ENCODE data around the gene ADSS1.

Gene ADSS1

DNA sequence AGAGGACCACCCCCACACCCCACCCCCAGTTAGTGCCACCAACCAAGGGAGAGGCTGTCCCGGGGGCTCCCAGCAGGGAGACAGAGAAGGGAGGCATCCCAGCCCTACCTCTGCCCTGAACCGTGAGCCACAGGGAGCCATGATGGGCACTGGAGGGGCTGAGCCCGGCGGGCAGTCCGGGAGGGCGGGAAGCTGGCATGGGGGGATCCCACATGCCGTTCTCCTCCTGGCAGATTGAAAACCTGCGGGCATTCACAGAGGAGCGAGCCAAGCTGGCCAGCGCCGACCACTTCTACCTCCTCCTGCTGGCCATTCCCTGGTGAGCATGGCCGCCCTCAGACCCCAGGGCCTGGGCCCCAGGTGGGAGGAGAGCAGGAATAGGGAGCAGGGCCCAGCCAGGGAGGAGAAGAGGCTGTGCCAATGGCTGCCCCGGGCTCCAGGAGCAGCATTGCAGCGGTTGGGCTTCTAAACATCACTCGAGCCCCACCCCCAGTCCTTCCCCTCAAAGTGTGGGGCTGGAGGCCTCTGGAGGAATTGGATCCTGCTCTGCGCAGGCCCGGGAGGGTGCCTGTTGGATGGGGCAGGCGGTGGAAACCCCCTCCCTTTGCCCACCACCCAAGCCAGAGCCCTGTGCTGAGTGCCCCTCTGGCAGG, 14.5 kb upstream of the ADSS1 start:
- Histone ChIP-seq H3K36me3 (no peaks in the 10 kb centered on the region), H3K4me3 (ENCODE audit: low read depth in 1 of 2, low read length in 1 of 2) (no peak overlapping the region)

DNA sequence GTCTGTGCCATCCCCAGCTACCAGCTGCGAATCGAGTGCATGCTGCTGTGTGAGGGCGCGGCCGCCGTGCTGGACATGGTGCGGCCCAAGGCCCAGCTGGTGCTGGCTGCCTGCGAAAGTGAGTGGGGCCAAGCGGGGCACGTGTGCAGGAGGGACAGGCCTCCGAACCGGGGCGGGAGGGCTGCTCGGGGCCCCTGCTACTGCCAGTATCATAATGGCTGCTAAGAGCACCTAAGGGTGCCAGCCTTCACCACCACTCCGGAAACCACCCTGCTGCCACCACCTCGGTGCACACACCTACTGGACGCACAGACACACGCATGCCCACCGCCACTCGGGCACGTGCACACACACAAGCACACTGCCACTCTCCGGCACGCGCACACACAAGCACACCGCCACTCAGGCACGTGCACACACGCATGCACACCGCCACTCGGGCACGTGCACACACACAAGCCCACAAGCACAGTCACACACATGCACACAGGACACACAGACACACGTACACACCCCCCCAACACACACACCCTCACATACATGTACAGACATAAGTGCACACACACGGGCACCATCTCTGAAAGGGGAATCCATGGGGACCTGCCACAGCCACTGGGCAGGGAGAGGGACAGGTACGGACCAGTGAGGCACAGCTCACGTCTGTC, 13.8 kb upstream of the ADSS1 start:
- Histone ChIP-seq H3K36me3 (no peaks in the 10 kb centered on the region), H3K4me1 (ENCODE audit: control insufficient read depth in 1 of 2, insufficient read depth in 1 of 2, low read depth in 1 of 2, low read length in 1 of 2) (no peaks in the 10 kb centered on the region), H3K9me3 (no peaks in the 10 kb centered on the region), H3K4me3 (ENCODE audit: low read depth in 1 of 2, low read length in 1 of 2) (no peak overlapping the region), H3K27ac (no peak overlapping the region), H3K27me3 (no peaks in the 10 kb centered on the region)
- TF ChIP-seq, protein P1, sequence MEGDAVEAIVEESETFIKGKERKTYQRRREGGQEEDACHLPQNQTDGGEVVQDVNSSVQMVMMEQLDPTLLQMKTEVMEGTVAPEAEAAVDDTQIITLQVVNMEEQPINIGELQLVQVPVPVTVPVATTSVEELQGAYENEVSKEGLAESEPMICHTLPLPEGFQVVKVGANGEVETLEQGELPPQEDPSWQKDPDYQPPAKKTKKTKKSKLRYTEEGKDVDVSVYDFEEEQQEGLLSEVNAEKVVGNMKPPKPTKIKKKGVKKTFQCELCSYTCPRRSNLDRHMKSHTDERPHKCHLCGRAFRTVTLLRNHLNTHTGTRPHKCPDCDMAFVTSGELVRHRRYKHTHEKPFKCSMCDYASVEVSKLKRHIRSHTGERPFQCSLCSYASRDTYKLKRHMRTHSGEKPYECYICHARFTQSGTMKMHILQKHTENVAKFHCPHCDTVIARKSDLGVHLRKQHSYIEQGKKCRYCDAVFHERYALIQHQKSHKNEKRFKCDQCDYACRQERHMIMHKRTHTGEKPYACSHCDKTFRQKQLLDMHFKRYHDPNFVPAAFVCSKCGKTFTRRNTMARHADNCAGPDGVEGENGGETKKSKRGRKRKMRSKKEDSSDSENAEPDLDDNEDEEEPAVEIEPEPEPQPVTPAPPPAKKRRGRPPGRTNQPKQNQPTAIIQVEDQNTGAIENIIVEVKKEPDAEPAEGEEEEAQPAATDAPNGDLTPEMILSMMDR (IDR thresholded peaks at IDR 0.05): no peak

More for the DNA sequence above, 14.5 kb upstream of the ADSS1 start:
- Histone ChIP-seq H3K4me1 (ENCODE audit: control insufficient read depth in 1 of 2, insufficient read depth in 1 of 2, low read depth in 1 of 2, low read length in 1 of 2) (no peaks in the 10 kb centered on the region), H3K27ac (no peak overlapping the region), H3K9me3 (no peaks in the 10 kb centered on the region), H3K27me3 (no peaks in the 10 kb centered on the region)
- TF ChIP-seq, protein P1 (IDR thresholded peaks at IDR 0.05): no peak

DNA sequence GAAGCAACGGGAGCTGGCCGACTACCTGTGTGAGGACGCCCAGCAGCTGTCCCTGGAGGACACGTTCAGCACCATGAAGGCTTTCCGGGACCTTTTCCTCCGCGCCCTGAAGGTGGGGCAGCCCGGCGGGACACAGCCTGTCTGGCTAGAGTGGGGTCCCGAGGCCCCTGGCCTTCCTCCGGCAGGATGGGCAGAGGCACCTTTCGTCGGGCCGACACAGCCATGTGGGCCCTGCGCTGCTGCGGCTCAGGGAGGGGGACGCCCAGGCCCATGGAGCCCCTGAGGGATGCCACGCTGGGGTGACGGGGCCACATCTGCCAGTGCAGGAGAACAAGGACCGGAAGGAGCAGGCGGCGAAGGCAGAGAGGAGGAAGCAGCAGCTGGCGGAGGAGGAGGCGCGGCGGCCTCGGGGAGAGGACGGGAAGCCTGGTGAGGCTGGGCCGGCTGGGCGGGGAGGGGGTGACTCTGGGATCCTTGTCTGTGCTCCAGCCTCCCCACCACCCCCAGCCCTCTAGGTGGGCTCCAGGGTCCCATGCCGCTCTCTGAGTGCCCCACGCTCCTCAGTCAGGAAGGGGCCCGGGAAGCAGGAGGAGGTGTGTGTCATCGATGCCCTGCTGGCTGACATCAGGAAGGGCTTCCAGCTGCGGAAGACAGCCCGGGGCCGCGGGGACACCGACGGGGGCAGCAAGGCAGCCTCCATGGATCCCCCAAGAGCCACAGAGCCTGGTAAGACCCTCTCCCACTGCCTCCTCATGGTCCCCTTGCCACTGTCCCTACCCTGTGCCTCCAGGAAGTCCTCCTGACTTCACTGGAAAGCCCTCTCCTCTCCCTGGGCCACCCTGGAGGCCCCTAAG, 10.9 kb upstream of the ADSS1 start:
- Histone ChIP-seq H3K36me3 (no peaks in the 10 kb centered on the region), H3K4me3 (ENCODE audit: low read depth in 1 of 2, low read length in 1 of 2) (no peak overlapping the region)
- TF ChIP-seq, protein P1 (IDR thresholded peaks at IDR 0.05): no peak

DNA sequence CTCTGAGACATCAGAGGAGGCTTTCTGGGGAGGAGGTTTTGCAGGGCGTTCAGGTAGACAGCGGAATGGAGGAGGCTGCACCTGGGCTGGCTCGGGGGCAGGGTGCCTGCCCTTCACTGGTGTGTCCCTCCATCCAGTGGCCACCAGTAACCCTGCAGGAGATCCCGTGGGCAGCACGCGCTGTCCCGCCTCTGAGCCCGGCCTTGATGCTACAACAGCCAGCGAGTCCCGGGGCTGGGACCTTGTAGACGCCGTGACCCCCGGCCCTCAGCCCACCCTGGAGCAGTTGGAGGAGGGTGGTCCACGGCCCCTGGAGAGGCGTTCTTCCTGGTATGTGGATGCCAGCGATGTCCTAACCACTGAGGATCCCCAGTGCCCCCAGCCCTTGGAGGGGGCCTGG, 10.0 kb upstream of the ADSS1 start:
- Histone ChIP-seq H3K27ac (no peak overlapping the region), H3K9me3 (no peaks in the 10 kb centered on the region), H3K27me3 (no peaks in the 10 kb centered on the region), H3K4me3 (ENCODE audit: low read depth in 1 of 2, low read length in 1 of 2) (no peak overlapping the region), H3K4me1 (ENCODE audit: control insufficient read depth in 1 of 2, insufficient read depth in 1 of 2, low read depth in 1 of 2, low read length in 1 of 2) (no peaks in the 10 kb centered on the region), H3K36me3 (no peaks in the 10 kb centered on the region)
- TF ChIP-seq, protein P1 (IDR thresholded peaks at IDR 0.05): no peak

More for the DNA sequence above, 10.9 kb upstream of the ADSS1 start:
- Histone ChIP-seq H3K4me1 (ENCODE audit: control insufficient read depth in 1 of 2, insufficient read depth in 1 of 2, low read depth in 1 of 2, low read length in 1 of 2) (no peaks in the 10 kb centered on the region), H3K27ac (no peak overlapping the region), H3K27me3 (no peaks in the 10 kb centered on the region), H3K9me3 (no peaks in the 10 kb centered on the region)

DNA sequence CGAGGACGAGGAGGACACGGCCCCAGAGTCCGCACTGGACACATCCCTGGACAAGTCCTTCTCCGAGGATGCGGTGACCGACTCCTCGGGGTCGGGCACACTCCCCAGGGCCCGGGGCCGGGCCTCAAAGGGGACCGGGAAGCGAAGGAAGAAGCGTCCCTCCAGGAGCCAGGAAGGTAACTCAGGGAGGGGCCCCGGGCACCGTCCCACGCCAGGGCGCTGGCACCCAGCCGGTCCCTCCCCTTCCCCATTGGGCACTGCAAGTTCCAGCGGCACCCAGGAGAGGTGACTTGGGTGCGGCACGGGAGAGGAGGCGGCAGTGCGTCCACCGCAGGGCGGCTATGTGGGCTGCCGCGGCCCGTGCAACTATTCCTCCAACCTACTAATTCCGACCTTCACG, 9.3 kb upstream of the ADSS1 start:
- Histone ChIP-seq H3K4me1 (ENCODE audit: control insufficient read depth in 1 of 2, insufficient read depth in 1 of 2, low read depth in 1 of 2, low read length in 1 of 2) (no peaks in the 10 kb centered on the region), H3K27ac (no peak overlapping the region), H3K4me3 (ENCODE audit: low read depth in 1 of 2, low read length in 1 of 2) (no peak overlapping the region), H3K36me3 (no peaks in the 10 kb centered on the region), H3K9me3 (no peaks in the 10 kb centered on the region), H3K27me3 (no peaks in the 10 kb centered on the region)
- TF ChIP-seq, protein P1 (IDR thresholded peaks at IDR 0.05): no peak
